Panc1 (cell line): Measurements from ENCODE around the gene GNPDA2. TPM values are rescaled to one million over a fixed set of nuclear protein-coding genes. Genes with fewer than 3 reads are reported as not detected.
"Not testable (repeated sequence)": the region's sequence is repeated elsewhere in the genome, so short reads cannot be mapped to it uniquely, and the experiment has no call there.

Source experiments
- ATAC-seq: fragments of 200-7000 bp; cut with Tn5 transposase; 2 replicates; pipeline ENCODE4 v1.9.1; 2020; ENCODE audit warnings: mild to moderate bottlenecking, moderate library complexity
- BruUV-seq: library from RNA; stranded (reverse); fragments of 400-500 nt; replicated peaks from 2 replicates; lab custom pipeline; 2021; lab: Mats Ljungman, UMichigan
- CTCF ChIA-PET: fragments of 300-600 bp; sonication (Branson Sonifier 250); formaldehyde crosslinking; loops from one replicate; lab custom pipeline; 2022; ENCODE audit warnings: antibody characterized with exemption; lab: Charles Lee
- POLR2A ChIA-PET: fragments of 300-600 bp; sonication (Branson Sonifier 250); formaldehyde crosslinking; loops from one replicate; lab custom pipeline; 2022; ENCODE audit warnings: antibody characterized with exemption; lab: Charles Lee
- DNase-seq: peaks from one replicate; pipeline ENCODE4 v3.0.0-alpha.2; 2010; ENCODE audit warnings: low read depth, low spot score
- H3K27ac ChIP-seq: 2 replicates; pipeline ENCODE4 v1.5.1; 2011; ENCODE audit warnings: mild to moderate bottlenecking, low read length, inconsistent platforms
- H3K27me3 ChIP-seq: fragments of 200-500 bp; sonication (Bioruptor generic); 2 replicates; pipeline ENCODE4 v1.6.0; 2014; ENCODE audit warnings: low read length, inconsistent platforms; ENCODE audit not compliant: control insufficient read depth, insufficient read depth
- H3K36me3 ChIP-seq: fragments of 200-500 bp; sonication (Bioruptor generic); 2 replicates; pipeline ENCODE4 v1.5.1; 2014; ENCODE audit warnings: inconsistent platforms, mild to moderate bottlenecking, low read length, moderate library complexity; ENCODE audit not compliant: control insufficient read depth, insufficient read depth
- H3K4me1 ChIP-seq: 2 replicates; pipeline ENCODE4 v1.5.1; 2011; ENCODE audit warnings: inconsistent platforms, mild to moderate bottlenecking, low read length, moderate library complexity; ENCODE audit not compliant: control insufficient read depth, insufficient read depth
- H3K4me3 ChIP-seq, 2 experiments: 2 replicates each; pipeline ENCODE4 v1.5.1; 2011 to 2012; ENCODE audit warnings: low read depth in 2 of 2, low read length in 2 of 2, mild to moderate bottlenecking in 2 of 2, inconsistent platforms in 1 of 2, moderate library complexity in 1 of 2
- H3K9me3 ChIP-seq: fragments of 200-500 bp; sonication (Bioruptor generic); 2 replicates; pipeline ENCODE4 v1.5.1; 2014; ENCODE audit warnings: low read depth, mild to moderate bottlenecking, inconsistent platforms, low read length, moderate library complexity; ENCODE audit not compliant: control insufficient read depth, insufficient read depth
- CTCF ChIP-seq: fragments of 450-650 bp; IDR thresholded peaks from 2 replicates; pipeline ENCODE4 v1.5.1; 2017; ENCODE audit warnings: mild to moderate bottlenecking
- POLR2AphosphoS5 ChIP-seq: IDR thresholded peaks from 2 replicates; pipeline ENCODE4 v1.6.1; 2012; ENCODE audit warnings: mild to moderate bottlenecking, low read depth, low read length, moderate library complexity
- REST ChIP-seq, 2 experiments: IDR thresholded peaks; 2 replicates each; pipeline ENCODE4 v1.6.1; 2011 to 2012; ENCODE audit warnings: low read depth in 2 of 2, control low read depth in 1 of 2, low read length in 1 of 2, mild to moderate bottlenecking in 1 of 2, moderate library complexity in 1 of 2; ENCODE audit not compliant: insufficient read depth in 1 of 2
- SIN3A ChIP-seq: IDR thresholded peaks from 2 replicates; pipeline ENCODE4 v1.6.1; 2012; ENCODE audit warnings: low read depth, mild to moderate bottlenecking, low read length, moderate library complexity, borderline replicate concordance; ENCODE audit not compliant: insufficient read depth
- TCF7L2 ChIP-seq: IDR thresholded peaks from 2 replicates; pipeline ENCODE4 v1.6.1; 2011; ENCODE audit warnings: mild to moderate bottlenecking, low read depth, low read length, inconsistent platforms
- in situ Hi-C: cut with HindIII; loops from 2 replicates; pipeline ENCODE4 v1.10.0; 2016; ENCODE audit warnings: low sequenced_read_pairs, low pct_unique_long_range_greater_than_20kb
- intact Hi-C: fragments of 100-400 bp; cut with micrococcal nuclease; formaldehyde crosslinking; loops from one replicate; pipeline ENCODE4 v1.10.0; 2022; ENCODE audit not compliant: unreplicated experiment
- total RNA-seq: library from RNA; stranded (reverse); gene quantifications from one replicate; pipeline ENCODE4 v1.2.1, GENCODE V29; 2021; ENCODE audit not compliant: unreplicated experiment

GNPDA2 gene
- total RNA-seq, 1 experiment from 2014 or later = 17.9 TPM

- intact Hi-C loops = no loop called here
- BruUV-seq = no TSS peak
- ATAC-seq (no peak), DNase-seq (no peak)
- Histone ChIP-seq H3K27me3 (no peaks in the 10 kb centered on the region; the same call in 1 of the 2 replicates), H3K36me3 (no peaks in the 10 kb centered on the region), H3K27ac (no peak overlapping the region), H3K4me3 (no peak overlapping the region), H3K9me3 (no peaks in the 10 kb centered on the region), H3K4me1 (no peaks in the 10 kb centered on the region)
- no peak for TF ChIP-seq SIN3A
- no peak for TF ChIP-seq CTCF
- TF ChIP-seq POLR2AphosphoS5 = no peak
- TF ChIP-seq TCF7L2 = no peak
- no peak for TF ChIP-seq REST (IDR thresholded peaks at IDR 0.05; ENCODE audit: insufficient read depth in 1 of 2, low read depth in 2 of 2, low read length in 1 of 2)
- POLR2A ChIA-PET = no interaction called here
- in situ Hi-C loops = no loop called here
- CTCF ChIA-PET = interaction anchor here (0.6 kb wide), 1 partner anchor 740 kb away, joined by 6 read pairs; no protein-coding TSS in a partner anchor
Measured at GRCh38 chr4:44736900-44737299, 10.5 kb upstream of the GNPDA2 start.

- intact Hi-C loops, ATAC-seq, H3K27me3 ChIP-seq, H3K27ac ChIP-seq, DNase-seq, H3K9me3 ChIP-seq, H3K4me1 ChIP-seq, H3K4me3 ChIP-seq, H3K36me3 ChIP-seq, BruUV-seq, in situ Hi-C loops, POLR2A ChIA-PET, CTCF ChIA-PET: not testable (repeated sequence)
Measured at GRCh38 chr4:44728694-44729093, 2.3 kb upstream of the GNPDA2 start.

GRCh38 chr4:44727471-44727870 lies 1.1 kb upstream of the GNPDA2 start:
- in situ Hi-C loops = no loop called here

More at GRCh38 chr4:44727471-44727870, 1.1 kb upstream of the GNPDA2 start:
- intact Hi-C loops = no loop called here
- H3K4me1 ChIP-seq = peaks cover 4% of the 10 kb centered on the region; the same call in 1 of the 2 replicates
- ATAC-seq (no peak), DNase-seq (no peak)
- H3K27ac ChIP-seq = no peak overlapping the region
- H3K4me3 ChIP-seq = no peak overlapping the region; a peak in 1 of 4 replicates
- no peaks in the 10 kb centered on the region for H3K36me3 ChIP-seq
- no peak for TF ChIP-seq TCF7L2
- TF ChIP-seq POLR2AphosphoS5 = no peak
- TF ChIP-seq REST (IDR thresholded peaks at IDR 0.05; ENCODE audit: insufficient read depth in 1 of 2, low read depth in 2 of 2, low read length in 1 of 2) = no peak
- TF ChIP-seq CTCF = no peak
- no peak for TF ChIP-seq SIN3A
- ChIA-PET CTCF (no interaction called here), POLR2A (no interaction called here)
- H3K9me3 ChIP-seq = no peaks in the 10 kb centered on the region
- BruUV-seq = no TSS peak
- H3K27me3 ChIP-seq = no peaks in the 10 kb centered on the region
